HG03280 (cell line): ENCODE results near the gene ATG14.

ENCODE experiments used
- ATAC-seq: cut with Tn5 transposase; IDR thresholded peaks from one replicate; pipeline ENCODE4 v1.9.1; 2021; ENCODE audit warnings: mild to moderate bottlenecking, moderate library complexity; ENCODE audit not compliant: unreplicated experiment

Gene ATG14

DNA sequence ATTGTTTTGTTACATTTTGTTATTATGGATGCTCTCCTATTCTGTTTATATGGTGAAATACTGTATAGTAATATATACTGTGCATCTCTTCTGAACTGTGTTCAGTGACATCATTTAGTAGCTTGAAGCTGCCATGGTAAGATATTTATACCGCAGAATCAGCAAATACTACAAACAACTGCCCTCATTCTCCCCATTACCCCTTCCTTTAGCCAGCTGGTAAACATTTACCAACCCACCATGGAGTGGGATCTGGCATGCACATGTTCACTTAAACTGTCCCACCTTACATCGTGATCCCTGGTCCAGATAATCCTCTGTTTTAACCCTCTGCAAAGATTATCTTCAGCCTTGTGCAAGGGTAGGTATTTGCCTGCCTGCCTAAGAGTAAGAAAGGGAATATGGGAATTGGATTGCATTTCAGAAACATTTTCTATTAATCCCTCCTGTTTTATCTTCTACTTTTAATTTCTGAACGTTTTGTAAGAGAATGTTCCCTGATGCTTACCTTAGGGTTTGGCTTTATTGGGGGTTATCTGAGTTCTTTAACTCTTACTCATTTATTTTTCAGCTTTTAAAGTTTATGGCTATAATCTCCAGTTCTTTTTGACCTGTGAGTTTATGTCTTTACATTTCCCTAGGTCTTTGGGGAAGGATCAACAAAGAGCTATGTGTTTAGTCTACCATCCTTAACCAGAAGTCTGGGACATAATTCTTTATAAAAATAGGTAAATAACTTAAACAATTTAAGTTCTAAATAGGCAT lies 93.9 kb downstream of the ATG14 start:
- no peak for ATAC-seq

DNA sequence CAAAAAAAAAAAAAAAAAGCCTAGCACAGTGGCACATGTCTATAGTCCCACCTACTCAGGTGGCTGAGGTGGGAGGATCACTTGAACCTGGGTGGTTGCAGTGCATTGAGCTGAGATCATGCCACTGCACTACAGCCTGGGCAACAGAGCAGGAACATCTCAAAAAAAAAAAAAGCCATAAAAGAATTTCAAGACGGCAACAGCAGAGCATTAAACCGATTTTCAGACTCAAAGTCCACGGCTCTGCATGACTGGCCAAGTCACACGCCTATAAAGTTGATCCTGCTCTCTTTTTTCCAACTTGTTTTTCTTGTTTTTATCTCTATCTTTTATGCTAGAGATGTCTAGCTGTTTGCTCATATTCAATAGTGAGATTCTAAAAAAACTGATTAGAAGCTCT lies 95.1 kb downstream of the ATG14 start:
- no peak for ATAC-seq
